Activated CD4-positive, alpha-beta T cell treated with anti-CD3 and anti-CD28 coated beads for 4 hours (primary cell): Measurements from ENCODE around the gene METTL26.
A peak's percentile ranks its signal among the peaks of the same experiment; 100 is the strongest.
"Not testable (repeated sequence)": the region's sequence is repeated elsewhere in the genome, so short reads cannot be mapped to it uniquely, and the experiment has no call there.

ENCODE experiments used
- DNase-seq, 2 donors: peaks; one replicate each; pipeline ENCODE4 v3.0.0-alpha.2; 2020

Gene METTL26

DNA sequence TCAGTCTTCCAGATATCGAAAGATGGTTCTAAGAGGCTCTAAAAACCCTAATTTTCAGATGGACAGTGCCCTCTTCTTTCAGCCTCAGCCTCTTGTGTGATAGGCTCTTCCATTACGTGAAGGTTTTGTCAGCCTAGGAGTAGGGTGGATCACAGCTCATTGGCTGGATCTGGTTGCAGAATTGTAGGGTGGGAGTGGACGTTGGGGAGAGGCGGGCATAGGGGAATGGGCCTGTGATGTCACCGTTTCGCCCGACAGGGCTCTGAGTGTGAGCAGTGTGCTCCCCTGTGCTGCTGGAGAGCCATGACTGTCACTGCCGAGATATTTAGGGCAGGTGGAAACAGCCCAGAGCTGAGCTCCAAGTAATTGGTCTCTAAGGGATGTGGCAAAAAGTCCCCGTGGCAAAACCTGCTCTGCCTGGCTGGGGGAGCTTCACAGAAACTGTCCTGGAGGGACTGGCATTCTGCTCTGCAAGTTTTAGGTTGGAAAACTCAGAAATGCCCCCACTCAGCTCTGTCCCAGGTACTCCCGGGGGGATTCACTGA is 11.5 kb downstream of the METTL26 start:
- no peak for DNase-seq

GRCh38 chr16:622920-623280 is 13.2 kb downstream of the METTL26 start:
- DNase-seq: no peak

- no peak for DNase-seq
Measured at GRCh38 chr16:621526-622105, 14.5 kb downstream of the METTL26 start.

DNA sequence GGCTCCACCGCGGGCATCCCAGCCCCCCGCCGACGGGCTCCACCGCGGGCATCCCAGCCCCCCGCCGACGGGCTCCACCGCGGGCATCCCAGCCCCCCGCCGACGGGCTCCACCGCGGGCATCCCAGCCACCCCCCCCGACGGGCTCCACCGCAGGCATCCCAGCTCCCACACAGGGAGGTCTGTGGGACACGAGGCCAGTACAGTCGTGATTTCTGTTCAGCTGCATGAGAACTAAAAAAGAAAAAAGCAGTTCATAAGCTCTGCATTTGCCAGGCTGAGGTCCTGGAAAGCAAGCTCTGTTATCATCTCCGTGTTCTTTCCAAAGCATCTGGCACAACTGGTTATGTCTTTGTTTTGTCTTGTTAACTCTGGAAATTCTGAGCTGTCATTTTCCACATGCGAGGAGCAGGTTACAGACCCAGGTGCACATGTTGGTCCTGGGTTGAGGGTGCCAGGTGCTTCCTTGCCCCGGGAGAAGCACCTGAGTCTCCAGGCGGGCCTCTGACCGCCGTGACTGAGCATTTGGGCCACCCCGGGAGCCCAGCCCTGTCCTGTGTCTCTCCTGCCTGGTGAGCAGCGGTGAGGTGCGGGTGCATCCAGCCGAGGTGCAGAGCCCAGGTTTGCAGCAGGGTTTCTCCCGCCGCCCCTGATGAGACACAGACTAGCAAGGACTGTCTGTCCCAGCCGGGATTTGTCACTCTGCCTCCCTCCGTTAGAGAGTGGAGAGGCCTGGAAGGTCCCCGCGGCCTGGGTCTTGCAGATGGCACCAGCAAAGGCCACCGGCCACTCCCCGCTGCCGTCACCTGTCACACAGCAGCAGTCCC is 15.2 kb downstream of the METTL26 start:
- DNase-seq: no peak

GRCh38 chr16:619476-620100 is 16.5 kb downstream of the METTL26 start:
- no peak for DNase-seq

GRCh38 chr16:617855-618254 is 18.2 kb downstream of the METTL26 start:
- DNase-seq: no peak

DNA sequence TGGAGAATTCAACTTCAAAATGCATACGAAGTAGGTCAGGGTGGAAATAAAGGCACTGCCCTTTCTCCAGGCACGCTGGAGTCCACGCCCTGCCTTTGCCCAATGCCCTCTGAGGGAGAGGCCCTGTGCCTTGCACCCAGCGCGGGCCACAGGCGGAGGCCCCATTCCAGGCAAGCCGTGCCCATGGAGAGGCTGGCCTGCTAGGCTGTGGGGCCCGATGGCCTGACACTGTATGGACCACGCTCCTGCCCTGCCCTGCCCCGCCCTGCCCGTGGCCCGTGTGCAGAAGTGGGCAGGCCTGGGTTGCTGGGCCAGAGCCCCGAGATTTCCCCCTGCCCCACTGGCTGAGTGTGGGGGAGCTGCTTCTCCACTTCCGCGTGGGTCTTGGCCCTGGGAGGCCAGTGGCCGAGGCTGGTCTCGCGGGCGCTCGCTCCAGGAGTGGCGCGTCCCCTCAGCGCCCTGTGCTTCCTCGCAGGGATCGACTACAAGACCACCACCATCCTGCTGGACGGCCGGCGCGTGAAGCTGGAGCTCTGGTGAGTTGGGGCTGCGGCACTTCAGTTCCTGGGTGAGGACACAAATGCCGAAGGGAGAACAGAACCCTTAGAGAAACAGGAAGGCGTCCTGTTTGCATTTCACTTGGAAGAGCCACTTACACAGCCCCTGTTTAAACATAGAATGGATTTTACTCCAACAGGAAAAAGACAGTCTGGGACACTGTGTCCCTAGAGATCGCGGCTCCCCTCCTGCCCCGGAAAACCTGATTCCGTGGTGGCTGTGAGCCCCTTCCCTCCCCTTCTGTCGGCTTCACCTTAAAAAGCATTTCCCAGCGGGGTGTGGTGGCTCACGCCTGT is 19.1 kb downstream of the METTL26 start:
- no peak for DNase-seq

DNA sequence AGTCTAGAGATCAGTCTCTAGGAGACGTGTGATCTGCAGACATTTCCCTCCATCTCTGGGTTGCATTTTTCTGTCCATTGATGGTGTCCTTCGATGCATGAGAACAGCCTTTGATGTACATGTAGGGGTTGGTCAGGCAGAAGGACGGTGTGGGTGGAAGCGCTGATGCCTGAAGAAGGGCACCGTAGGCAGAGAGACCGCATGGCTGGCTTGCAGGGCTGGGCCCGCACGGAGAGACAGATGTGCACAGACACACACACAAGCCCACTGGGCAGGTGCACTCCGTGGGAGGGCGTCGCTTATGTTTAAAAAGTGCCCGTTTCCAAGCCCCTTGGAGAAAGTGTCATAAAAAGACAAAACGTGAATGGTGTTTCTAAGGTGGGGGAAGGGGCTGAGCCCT is 21.0 kb downstream of the METTL26 start:
- DNase-seq: no peak

GRCh38 chr16:610513-611381 is 25.4 kb downstream of the METTL26 start:
- peak; percentile 48 to 56 for DNase-seq

DNA sequence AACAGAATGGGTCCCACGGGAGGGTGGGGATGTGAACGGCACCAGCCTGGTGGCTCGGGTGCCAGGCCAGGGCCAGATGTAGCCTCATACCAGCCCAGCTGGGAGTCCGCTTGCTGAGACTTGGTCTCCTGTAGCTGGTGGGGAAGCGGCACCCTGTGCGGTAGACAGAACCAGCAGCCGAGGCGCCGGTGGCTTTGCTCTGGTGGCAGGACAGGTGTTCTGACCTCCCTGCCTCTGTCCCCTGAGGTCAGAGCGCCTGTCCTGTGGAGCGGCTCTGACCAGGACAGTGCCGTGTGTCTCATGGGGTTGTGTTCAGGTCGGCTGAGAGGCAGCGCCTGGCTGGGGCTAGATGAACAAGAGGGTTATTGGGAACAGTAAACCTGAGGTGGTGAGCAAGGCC is 26.1 kb downstream of the METTL26 start:
- DNase-seq: no peak

- no peak for DNase-seq
Measured at GRCh38 chr16:609316-609715, 26.8 kb downstream of the METTL26 start.

- no peak for DNase-seq
Measured at GRCh38 chr16:608019-608418, 28.1 kb downstream of the METTL26 start.

- no peak for DNase-seq
Measured at GRCh38 chr16:606656-607307, 29.3 kb downstream of the METTL26 start.

- no peak for DNase-seq
Measured at GRCh38 chr16:603933-604332, 32.2 kb downstream of the METTL26 start.

DNA sequence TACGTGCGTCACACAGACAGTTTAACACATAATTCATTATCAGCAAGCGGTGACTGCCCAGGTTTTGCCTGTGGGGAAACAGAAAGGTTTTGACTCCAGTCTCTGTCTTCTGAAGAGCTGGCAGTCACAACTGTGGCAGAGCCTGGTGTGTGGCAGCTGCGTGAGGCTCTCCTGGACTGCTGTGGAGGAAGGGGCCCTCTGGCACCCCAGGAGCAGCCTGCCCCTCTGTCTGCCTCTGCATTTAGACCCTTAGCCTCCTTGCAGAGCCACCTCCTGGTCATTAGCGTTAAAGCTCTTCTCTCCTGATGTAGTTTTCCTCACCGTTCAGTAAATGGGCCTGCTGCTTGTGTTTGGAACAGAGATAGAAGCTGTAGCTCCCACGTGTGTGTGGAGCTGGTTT is 35.3 kb downstream of the METTL26 start:
- no peak for DNase-seq

DNA sequence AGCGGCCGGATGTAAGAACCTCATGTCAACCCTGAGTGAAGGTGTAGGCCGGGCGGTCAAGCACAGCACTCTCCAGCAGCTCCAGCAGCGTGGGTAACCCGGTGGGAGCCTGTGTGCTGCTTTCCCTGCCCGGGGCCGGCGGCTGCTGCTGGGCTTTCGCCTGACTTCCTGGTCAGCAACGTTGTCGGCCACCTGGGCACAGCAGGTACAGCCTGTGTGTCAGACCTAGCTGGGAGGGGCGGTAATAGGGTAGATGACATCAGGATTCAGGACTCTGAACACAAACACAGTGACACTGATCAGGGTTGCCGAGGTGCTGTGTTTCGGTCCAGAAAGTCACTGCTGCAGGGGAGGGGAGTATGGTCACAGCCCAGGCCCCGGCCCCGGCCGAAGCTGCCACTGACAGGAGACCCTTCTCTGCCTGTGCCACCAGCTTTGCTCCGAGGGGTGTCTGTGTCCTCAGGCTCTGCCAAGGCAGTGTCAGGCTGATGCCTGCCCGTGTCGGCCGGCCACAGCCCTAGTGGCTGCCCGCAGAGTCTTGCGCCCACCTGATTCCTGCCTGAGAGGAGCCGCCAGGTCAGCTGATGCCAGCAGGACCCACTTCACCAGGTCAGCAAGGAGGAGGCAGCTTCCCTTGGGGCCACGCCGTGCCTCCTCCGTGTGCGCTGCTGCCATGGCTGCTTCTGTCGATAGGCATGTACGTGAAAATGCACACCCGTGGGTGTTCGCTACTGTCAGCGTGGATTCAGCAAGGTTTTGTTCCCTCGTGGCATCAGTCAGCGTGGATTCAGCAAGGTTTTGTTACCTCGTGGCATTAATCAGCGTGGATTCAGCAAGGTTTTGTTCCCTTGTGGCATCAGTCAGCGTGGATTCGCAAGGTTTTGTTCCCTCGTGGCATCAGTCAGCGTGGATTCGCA is 37.0 kb downstream of the METTL26 start:
- DNase-seq: no peak

DNA sequence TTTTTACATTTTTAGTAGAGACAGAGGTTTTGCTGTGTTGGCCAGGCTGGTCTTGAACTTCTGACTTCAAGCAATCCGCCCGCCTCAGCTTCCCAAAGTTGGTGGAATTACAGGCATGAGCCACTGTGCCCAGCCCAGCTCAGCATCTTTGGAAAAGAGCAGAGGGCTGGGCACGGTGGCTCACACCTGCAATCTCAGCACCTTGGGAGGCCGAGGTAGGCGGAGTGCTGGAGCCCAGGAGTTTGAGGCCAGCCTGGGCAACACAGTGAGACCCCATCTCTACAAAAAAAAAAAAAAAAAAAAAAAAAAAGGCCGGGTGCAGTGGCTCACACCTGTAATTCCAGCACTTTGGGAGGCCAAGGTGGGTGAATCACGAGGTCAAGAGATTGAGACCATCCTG is 38.5 kb downstream of the METTL26 start:
- DNase-seq: not testable (repeated sequence)

DNA sequence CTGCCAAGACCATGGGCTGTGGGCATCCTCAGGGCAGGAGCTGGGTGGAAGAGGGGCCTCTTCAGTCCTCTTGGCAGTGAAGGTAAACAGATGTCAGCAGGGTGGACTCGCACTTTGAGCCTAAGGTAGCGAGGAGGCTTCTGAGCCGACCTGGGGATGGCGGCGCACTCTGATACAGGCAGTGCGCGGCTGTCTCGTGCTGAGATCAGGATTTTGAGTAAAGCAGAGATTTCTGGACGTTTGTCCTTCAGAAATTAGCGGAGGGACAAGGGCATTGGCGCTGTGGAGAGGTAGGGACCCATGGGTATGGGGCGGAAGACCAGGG is 39.4 kb downstream of the METTL26 start:
- no peak for DNase-seq

GRCh38 chr16:595942-596735 is 40.0 kb downstream of the METTL26 start:
- no peak for DNase-seq

- no peak for DNase-seq
Measured at GRCh38 chr16:595094-595528, 41.0 kb downstream of the METTL26 start.
